GM12873 (cell line): ENCODE measurements around the gene MRPS11.

ENCODE experiments used
- TF ChIP-seq, protein P1 (sequence below): IDR thresholded peaks from 2 replicates; pipeline ENCODE4 v1.5.1; 2012; ENCODE audit warnings: low read depth, mild to moderate bottlenecking, moderate library complexity, low read length, control low read depth; ENCODE audit not compliant: insufficient read depth; ENCODE audit errors: missing control alignments

Gene MRPS11

DNA sequence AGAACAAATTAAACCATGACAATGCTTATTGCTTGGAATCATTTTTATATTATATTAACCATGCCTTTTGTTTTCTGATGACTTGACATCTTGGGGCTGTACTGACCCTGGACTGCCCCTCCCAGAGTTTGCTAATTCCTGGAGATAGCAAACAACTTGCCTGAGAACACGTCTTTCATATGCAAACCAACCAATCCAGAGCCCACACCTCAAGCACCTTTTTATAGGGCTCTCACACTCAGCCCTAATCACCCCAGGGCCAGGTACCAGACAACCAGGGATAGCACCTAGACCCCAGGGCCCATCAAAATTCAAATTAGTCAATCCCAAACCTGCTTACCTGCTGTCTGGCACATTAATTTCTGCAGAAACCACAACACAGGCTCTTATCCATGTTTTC is 36.9 kb downstream of the MRPS11 start:
- TF ChIP-seq, protein P1, sequence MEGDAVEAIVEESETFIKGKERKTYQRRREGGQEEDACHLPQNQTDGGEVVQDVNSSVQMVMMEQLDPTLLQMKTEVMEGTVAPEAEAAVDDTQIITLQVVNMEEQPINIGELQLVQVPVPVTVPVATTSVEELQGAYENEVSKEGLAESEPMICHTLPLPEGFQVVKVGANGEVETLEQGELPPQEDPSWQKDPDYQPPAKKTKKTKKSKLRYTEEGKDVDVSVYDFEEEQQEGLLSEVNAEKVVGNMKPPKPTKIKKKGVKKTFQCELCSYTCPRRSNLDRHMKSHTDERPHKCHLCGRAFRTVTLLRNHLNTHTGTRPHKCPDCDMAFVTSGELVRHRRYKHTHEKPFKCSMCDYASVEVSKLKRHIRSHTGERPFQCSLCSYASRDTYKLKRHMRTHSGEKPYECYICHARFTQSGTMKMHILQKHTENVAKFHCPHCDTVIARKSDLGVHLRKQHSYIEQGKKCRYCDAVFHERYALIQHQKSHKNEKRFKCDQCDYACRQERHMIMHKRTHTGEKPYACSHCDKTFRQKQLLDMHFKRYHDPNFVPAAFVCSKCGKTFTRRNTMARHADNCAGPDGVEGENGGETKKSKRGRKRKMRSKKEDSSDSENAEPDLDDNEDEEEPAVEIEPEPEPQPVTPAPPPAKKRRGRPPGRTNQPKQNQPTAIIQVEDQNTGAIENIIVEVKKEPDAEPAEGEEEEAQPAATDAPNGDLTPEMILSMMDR = no peak

DNA sequence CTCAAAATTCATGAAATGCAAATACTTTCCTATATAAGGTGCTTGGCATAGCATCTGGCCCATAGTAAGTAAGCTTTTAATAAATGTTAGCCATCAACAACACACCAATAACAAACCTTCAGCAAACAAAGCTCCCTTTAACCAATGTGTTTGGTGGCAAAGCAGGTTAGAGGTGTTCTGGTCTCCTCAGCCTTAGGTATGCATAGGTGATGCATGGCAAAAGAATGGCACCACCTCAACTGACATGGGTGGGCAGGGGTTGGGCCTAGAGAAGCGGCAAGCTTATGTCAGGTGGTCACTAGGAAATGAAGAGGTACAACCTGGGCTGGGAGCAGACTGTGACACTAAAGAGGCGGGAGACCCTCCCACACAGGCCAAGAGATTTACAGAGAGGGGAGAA is 38.2 kb downstream of the MRPS11 start:
- TF ChIP-seq, protein P1 = no peak

DNA sequence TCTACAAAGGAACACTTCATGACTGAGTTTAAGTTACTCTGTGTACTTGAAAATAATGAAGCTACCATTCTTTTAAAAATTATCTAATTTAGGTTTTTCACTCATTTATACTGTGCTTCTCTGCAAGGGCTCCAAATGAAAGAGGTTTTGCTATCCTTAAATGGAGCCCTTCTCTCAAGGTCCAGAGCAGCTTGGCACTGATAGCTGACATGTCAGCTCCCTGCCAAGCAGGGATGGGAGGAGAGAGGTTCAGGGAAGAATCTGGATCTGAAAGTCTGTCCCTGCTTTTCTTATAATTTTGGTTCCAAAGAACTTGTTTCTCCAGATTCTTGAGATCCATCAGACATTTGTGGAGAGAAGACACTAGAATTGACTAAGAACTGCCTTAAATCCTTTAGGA is 39.1 kb downstream of the MRPS11 start:
- TF ChIP-seq, protein P1 = no peak

DNA sequence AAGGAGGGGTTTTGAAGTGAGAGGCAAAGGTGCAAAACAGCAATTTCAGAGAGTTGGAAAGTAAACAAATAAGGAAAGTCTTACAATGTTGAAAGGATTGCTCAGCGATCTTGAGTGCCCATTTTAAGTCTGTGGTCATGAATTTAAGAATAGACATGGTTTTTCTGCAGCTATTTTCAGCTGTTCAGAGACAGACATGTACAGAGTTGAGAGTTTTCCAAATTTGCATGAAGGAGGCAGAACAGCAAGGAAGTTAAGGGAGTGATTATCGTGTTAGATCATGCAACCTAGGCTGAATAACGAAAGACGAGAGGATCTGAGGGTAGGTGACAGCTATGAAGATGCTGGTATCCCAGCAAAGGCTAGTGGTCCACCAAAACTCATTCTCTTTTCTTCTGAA is 41.8 kb downstream of the MRPS11 start:
- TF ChIP-seq, protein P1 = no peak

DNA sequence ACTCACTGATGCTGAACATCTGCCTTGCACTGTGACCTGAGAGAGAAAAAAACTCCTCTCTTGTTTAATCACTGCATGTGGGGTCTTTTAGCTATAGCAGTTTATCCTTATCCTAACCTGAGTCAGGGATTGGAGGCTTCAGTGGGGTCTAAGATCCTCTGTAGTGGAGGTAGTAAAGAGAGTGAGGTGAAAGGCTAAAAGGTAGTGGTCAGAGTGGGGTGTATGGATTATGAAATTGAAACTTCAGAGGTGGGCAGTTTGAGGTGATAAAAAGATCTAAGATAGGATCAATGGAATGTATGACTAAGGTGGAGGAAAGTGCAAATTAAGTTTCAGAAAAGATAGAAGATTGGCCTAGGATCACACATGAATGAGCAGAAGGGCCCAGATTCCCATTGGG is 42.5 kb downstream of the MRPS11 start:
- TF ChIP-seq, protein P1 = no peak

DNA sequence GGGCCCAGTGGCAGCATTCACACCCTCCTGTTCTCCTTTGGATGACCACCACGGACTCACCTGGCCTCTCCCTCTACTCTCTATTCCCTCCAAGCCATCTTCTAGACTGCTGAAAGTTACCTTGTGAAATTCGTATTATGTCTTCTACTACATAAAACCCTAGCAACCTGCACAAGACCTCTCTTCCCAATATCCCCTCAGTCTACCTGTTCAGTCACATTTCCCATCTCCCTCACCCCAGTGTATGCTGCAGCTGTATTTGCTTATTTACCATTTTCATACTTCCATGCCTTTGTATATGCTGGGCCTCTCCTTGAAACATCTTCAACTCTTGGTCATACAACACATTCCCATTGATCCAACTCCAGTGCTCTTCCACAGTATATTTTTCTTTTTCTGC is 43.7 kb downstream of the MRPS11 start:
- TF ChIP-seq, protein P1 = no peak

DNA sequence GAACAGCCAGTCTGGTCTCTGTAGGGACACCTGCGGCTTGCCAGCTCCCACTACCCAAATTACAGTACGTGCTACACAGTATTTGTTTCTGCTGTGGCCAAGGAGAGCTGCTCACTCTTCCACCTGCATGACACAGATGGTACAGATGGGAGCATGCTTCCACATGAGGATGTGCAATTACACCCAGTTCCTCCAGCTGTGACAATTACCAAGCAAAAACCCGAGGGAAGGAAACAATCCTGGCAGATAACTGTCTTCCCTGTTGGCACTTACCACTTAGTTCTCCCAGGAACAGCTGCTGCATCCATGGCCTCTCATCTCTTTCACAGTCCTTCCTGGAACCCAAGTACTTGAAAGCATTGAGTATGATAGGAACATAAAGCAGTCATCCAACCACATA is 44.6 kb downstream of the MRPS11 start:
- TF ChIP-seq, protein P1 = no peak
